ENCODE results near the gene RABL2A. TPM values are rescaled to one million over a fixed set of nuclear protein-coding genes. Genes with fewer than 3 reads are reported as not detected.

RABL2A gene
- total RNA-seq, 1 experiment from 2014 or later: 14.3 TPM

DNA sequence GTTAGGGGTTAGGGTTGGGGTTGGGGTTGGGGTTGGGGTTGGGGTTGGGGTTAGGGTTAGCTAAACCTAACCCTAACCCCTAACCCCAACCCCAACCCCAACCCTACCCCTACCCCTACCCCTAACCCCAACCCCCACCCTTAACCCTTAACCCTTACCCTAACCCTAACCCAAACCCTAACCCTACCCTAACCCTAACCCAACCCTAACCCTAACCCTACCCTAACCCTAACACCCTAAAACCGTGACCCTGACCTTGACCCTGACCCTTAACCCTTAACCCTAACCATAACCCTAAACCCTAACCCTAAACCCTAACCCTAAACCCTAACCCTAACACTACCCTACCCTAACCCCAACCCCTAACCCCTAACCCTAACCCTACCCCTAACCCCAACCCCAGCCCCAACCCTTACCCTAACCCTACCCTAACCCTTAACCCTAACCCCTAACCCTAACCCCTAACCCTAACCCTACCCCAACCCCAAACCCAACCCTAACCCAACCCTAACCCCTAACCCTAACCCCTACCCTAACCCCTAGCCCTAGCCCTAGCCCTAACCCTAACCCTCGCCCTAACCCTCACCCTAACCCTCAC lies 24.1 kb upstream of the RABL2A start:
- Histone ChIP-seq H3K9ac (ENCODE audit: low read length) (no peak overlapping the region), H4K20me1 (ENCODE audit: insufficient read depth) (no peaks in the 10 kb centered on the region), H3K4me2 (ENCODE audit: low read length) (peak overlapping the region; percentile 59), H3K9me2 (ENCODE audit: insufficient read depth) (no peaks in the 10 kb centered on the region), H3K4me3 (replicated peaks in 1 of 2; ENCODE audit: low read depth in 1 of 2, low read length in 2 of 2) (peak overlapping the region; percentile 57 to 58), H3K4me1 (ENCODE audit: control insufficient read depth in 1 of 2, insufficient read depth in 2 of 2, low read length in 2 of 2) (peaks cover 0 to 6% of the 10 kb centered on the region in 2 experiments; a peak in 1 of 4 replicates), H3K27me3 (ENCODE audit: insufficient read depth, low read length) (no peaks in the 10 kb centered on the region), H2AFZ (ENCODE audit: low read depth, low read length, poor library complexity, severe bottlenecking) (no peak overlapping the region), H3K9me3 (ENCODE audit: control insufficient read depth in 1 of 2, insufficient read depth in 1 of 2, low read depth in 1 of 2, low read length in 2 of 2) (no peaks in the 10 kb centered on the region), H3K27ac (ENCODE audit: low read depth, low read length) (peak overlapping the region; percentile 76; the same call in 1 of the 2 replicates), H3K36me3 (ENCODE audit: control insufficient read depth in 1 of 2, insufficient read depth in 2 of 2, low read length in 2 of 2) (no peaks in the 10 kb centered on the region), H3K79me2 (ENCODE audit: insufficient read depth, low read length) (no peaks in the 10 kb centered on the region)
- no TSS peak for BruUV-seq (replicated peaks)
- ATAC-seq (peak; percentile 82), DNase-seq (ENCODE audit: low read depth, low spot score) (no peak)
- RAD21 ChIA-PET (ENCODE audit: low non-redundant PET in 1 of 2, low total read pairs in 2 of 2, uncharacterized antibody in 2 of 2, unreplicated experiment in 2 of 2): no interaction called here
- POLR2A ChIA-PET: no interaction called here
- CTCF ChIA-PET: no interaction called here
- TF ChIP-seq EGR1 (IDR thresholded peaks at IDR 0.05; ENCODE audit: low read depth) (no peak), JUND (IDR thresholded peaks at IDR 0.05) (no peak), CEBPB (IDR thresholded peaks at IDR 0.05; ENCODE audit: low read depth) (no peak), EZH2phosphoT487 (IDR thresholded peaks at IDR 0.05; ENCODE audit: borderline replicate concordance) (no peak), CBX3 (IDR thresholded peaks at IDR 0.05; ENCODE audit: low read depth) (no peak), ZBTB33 (IDR thresholded peaks at IDR 0.05; ENCODE audit: extremely low read depth, insufficient replicate concordance, low read length) (no peak), SIN3A (IDR thresholded peaks at IDR 0.05; ENCODE audit: low read depth) (no peak), ELF1 (IDR thresholded peaks at IDR 0.05; ENCODE audit: borderline replicate concordance, low read depth) (no peak), POLR2A (IDR thresholded peaks at IDR 0.05; ENCODE audit: borderline replicate concordance, extremely low read depth, insufficient read depth, insufficient read length) (no peak)
- TF ChIP-seq, protein P1, sequence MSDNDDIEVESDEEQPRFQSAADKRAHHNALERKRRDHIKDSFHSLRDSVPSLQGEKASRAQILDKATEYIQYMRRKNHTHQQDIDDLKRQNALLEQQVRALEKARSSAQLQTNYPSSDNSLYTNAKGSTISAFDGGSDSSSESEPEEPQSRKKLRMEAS (IDR thresholded peaks at IDR 0.05): no peak
- TF ChIP-seq, protein P2, sequence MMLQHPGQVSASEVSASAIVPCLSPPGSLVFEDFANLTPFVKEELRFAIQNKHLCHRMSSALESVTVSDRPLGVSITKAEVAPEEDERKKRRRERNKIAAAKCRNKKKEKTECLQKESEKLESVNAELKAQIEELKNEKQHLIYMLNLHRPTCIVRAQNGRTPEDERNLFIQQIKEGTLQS (IDR thresholded peaks at IDR 0.05): no peak
- intact Hi-C loops (cut with micrococcal nuclease): no loop called here

Measured in HCT116 (cell line).